Measurements from ENCODE around the gene CMTM1.

- TF ChIP-seq CTCF (IDR thresholded peaks at IDR 0.05) (no peak), POLR2A (IDR thresholded peaks at IDR 0.05) (no peak)
Observed at GRCh38 chr16:66561381-66562080, 4.7 kb upstream of the CMTM1 start.

Data from right lobe of liver (tissue), 4 donors.